ENCODE measurements around the gene ETF1. TPM values are rescaled to one million over a fixed set of nuclear protein-coding genes. Genes with fewer than 3 reads are reported as not detected.
A peak's percentile ranks its signal among the peaks of the same experiment; 100 is the strongest.

ETF1 gene
- total and polyA plus RNA-seq, 9 of the 15 experiments (the other 6 are each of a cell fraction or from before 2014, with no cell fraction given) = 53.7 to 209 (median 164) TPM

- TF ChIP-seq HBP1 (CRISPR knock-in tag; IDR thresholded peaks at IDR 0.05) (no peak), POLR2AphosphoS5 (IDR thresholded peaks at IDR 0.05; ENCODE audit: control insufficient read depth, insufficient read depth, low read depth, low read length) (peak; percentile 53), CXXC5 (CRISPR knock-in tag; IDR thresholded peaks at IDR 0.05) (no peak), NFATC3 (IDR thresholded peaks at IDR 0.05) (no peak), LEF1 (IDR thresholded peaks at IDR 0.05) (peak; percentile 32; the same call in 1 of the 2 replicates), ZBTB8A (IDR thresholded peaks at IDR 0.05; ENCODE audit: partially characterized antibody) (no peak), SMARCE1 (IDR thresholded peaks at IDR 0.05) (peak; percentile 49; the same call in 1 of the 2 replicates), ZNF592 (IDR thresholded peaks at IDR 0.05) (peak; percentile 58; the same call in 1 of the 2 replicates), MYC (IDR thresholded peaks at IDR 0.05; ENCODE audit: low read depth, low read length) (no peak), MYC (CRISPR knock-in tag; IDR thresholded peaks at IDR 0.05; ENCODE audit: borderline replicate concordance, low read depth) (no peak), ARID1B (IDR thresholded peaks at IDR 0.05) (peak; percentile 84), DMBX1 (CRISPR knock-in tag; IDR thresholded peaks at IDR 0.05; ENCODE audit: borderline replicate concordance) (no peak), ETV6 (IDR thresholded peaks at IDR 0.05; ENCODE audit: borderline replicate concordance in 1 of 2, low read depth in 2 of 2, low read length in 1 of 2) (no peak), ETV6 (CRISPR knock-in tag; IDR thresholded peaks at IDR 0.05; ENCODE audit: borderline replicate concordance) (no peak), SOX6 (IDR thresholded peaks at IDR 0.05) (peak; percentile 58), CCNT2 (IDR thresholded peaks at IDR 0.05; ENCODE audit: borderline replicate concordance, extremely low read depth, insufficient read length, low read depth, low read length) (peak; percentile 74), MTA2 (IDR thresholded peaks at IDR 0.05; ENCODE audit: low read depth) (peak; percentile 37), E2F5 (CRISPR knock-in tag; IDR thresholded peaks at IDR 0.05) (no peak), TGIF2 (CRISPR knock-in tag; IDR thresholded peaks at IDR 0.05) (no peak), MECOM (CRISPR knock-in tag; IDR thresholded peaks at IDR 0.05) (no peak), ZEB2 (IDR thresholded peaks at IDR 0.05) (no peak), HIVEP1 (CRISPR knock-in tag; IDR thresholded peaks at IDR 0.05) (no peak)
Observed at GRCh38 chr5:138538943-138539627, 4.0 kb downstream of the ETF1 start (continued).
